H1 (cell line): ENCODE results near the gene SLX4IP. TPM values are rescaled to one million over a fixed set of nuclear protein-coding genes. Genes with fewer than 3 reads are reported as not detected.

Experiments used
- ASH2L ChIP-seq: fragments of 200-600, 300-600 bp; sonication (generic); IDR thresholded peaks from one replicate; pipeline ENCODE4 v1.7.1; 2017; ENCODE audit warnings: low read length
- BCL11A ChIP-seq, 2 experiments: IDR thresholded peaks; one replicate each; pipeline ENCODE4 v1.6.1; 2011; ENCODE audit warnings: low read depth in 2 of 2, low read length in 2 of 2, mild to moderate bottlenecking in 2 of 2
- polyA plus RNA-seq, 7 experiments: library from polyadenylated mRNA; depleted of rRNA in 3 of 7; stranded (reverse) in 5 of 7; unstranded in 2 of 7; fragments of >200 nt in 5 of 7; fragments of 200-250 nt in 2 of 7; gene quantifications; 1 replicate in 5 of 7; 2 replicates in 1 of 7; 4 replicates in 1 of 7; pipeline versions ENCODE4 v1.2.1 to v1.2.3, GENCODE V29; 2011 to 2013; ENCODE audit warnings: missing spikeins in 2 of 7, mixed read lengths in 2 of 7
- total RNA-seq: library from RNA; stranded (reverse); fragmentation: NEBNext Ultra II Directional; extraction: Animal tissue kit (Norgen Biotek cat#: 25700); gene quantifications from 2 replicates; pipeline ENCODE4 v1.2.1, GENCODE V29; 2021
- TF ChIP-seq, protein P1 (sequence below): fragments of 300-600 bp; sonication (generic); IDR thresholded peaks from 2 replicates; pipeline ENCODE4 v1.7.1; 2012; ENCODE audit warnings: low read length, moderate library complexity, mild to moderate bottlenecking, inconsistent platforms; ENCODE audit not compliant: insufficient replicate concordance

Gene SLX4IP
- total and polyA plus RNA-seq, 2 of the 8 experiments (the other 6 are each of a cell fraction or from before 2014, with no cell fraction given), result 2.4 to 8.7 TPM

DNA sequence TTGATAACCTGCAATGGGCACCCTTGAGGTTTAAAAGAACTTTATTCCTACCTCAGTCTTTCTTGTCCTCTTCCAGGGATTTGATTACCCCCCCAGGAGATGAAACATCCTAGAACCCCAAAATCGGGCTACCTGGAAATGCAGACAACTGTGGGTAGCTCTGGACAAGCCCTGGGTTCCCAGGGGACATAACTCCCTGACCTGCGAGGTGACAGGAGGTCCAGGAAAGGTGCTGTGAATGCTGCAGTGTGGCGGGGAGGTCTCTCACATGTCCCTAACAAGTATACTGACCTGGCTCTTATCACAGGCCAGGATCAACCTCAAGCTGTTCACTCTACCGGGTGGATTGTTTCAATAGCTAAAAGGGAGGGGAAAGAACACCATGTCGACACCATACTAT is 227.0 kb downstream of the SLX4IP start (continued):
- TF ChIP-seq, protein P1, sequence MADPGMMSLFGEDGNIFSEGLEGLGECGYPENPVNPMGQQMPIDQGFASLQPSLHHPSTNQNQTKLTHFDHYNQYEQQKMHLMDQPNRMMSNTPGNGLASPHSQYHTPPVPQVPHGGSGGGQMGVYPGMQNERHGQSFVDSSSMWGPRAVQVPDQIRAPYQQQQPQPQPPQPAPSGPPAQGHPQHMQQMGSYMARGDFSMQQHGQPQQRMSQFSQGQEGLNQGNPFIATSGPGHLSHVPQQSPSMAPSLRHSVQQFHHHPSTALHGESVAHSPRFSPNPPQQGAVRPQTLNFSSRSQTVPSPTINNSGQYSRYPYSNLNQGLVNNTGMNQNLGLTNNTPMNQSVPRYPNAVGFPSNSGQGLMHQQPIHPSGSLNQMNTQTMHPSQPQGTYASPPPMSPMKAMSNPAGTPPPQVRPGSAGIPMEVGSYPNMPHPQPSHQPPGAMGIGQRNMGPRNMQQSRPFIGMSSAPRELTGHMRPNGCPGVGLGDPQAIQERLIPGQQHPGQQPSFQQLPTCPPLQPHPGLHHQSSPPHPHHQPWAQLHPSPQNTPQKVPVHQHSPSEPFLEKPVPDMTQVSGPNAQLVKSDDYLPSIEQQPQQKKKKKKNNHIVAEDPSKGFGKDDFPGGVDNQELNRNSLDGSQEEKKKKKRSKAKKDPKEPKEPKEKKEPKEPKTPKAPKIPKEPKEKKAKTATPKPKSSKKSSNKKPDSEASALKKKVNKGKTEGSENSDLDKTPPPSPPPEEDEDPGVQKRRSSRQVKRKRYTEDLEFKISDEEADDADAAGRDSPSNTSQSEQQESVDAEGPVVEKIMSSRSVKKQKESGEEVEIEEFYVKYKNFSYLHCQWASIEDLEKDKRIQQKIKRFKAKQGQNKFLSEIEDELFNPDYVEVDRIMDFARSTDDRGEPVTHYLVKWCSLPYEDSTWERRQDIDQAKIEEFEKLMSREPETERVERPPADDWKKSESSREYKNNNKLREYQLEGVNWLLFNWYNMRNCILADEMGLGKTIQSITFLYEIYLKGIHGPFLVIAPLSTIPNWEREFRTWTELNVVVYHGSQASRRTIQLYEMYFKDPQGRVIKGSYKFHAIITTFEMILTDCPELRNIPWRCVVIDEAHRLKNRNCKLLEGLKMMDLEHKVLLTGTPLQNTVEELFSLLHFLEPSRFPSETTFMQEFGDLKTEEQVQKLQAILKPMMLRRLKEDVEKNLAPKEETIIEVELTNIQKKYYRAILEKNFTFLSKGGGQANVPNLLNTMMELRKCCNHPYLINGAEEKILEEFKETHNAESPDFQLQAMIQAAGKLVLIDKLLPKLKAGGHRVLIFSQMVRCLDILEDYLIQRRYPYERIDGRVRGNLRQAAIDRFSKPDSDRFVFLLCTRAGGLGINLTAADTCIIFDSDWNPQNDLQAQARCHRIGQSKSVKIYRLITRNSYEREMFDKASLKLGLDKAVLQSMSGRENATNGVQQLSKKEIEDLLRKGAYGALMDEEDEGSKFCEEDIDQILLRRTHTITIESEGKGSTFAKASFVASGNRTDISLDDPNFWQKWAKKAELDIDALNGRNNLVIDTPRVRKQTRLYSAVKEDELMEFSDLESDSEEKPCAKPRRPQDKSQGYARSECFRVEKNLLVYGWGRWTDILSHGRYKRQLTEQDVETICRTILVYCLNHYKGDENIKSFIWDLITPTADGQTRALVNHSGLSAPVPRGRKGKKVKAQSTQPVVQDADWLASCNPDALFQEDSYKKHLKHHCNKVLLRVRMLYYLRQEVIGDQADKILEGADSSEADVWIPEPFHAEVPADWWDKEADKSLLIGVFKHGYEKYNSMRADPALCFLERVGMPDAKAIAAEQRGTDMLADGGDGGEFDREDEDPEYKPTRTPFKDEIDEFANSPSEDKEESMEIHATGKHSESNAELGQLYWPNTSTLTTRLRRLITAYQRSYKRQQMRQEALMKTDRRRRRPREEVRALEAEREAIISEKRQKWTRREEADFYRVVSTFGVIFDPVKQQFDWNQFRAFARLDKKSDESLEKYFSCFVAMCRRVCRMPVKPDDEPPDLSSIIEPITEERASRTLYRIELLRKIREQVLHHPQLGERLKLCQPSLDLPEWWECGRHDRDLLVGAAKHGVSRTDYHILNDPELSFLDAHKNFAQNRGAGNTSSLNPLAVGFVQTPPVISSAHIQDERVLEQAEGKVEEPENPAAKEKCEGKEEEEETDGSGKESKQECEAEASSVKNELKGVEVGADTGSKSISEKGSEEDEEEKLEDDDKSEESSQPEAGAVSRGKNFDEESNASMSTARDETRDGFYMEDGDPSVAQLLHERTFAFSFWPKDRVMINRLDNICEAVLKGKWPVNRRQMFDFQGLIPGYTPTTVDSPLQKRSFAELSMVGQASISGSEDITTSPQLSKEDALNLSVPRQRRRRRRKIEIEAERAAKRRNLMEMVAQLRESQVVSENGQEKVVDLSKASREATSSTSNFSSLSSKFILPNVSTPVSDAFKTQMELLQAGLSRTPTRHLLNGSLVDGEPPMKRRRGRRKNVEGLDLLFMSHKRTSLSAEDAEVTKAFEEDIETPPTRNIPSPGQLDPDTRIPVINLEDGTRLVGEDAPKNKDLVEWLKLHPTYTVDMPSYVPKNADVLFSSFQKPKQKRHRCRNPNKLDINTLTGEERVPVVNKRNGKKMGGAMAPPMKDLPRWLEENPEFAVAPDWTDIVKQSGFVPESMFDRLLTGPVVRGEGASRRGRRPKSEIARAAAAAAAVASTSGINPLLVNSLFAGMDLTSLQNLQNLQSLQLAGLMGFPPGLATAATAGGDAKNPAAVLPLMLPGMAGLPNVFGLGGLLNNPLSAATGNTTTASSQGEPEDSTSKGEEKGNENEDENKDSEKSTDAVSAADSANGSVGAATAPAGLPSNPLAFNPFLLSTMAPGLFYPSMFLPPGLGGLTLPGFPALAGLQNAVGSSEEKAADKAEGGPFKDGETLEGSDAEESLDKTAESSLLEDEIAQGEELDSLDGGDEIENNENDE, result no peak
- TF ChIP-seq ASH2L (no peak), BCL11A (IDR thresholded peaks at IDR 0.05; ENCODE audit: low read depth in 2 of 2, low read length in 2 of 2) (no peak)
